ENCODE results near the gene RBL1. TPM values are rescaled to one million over a fixed set of nuclear protein-coding genes. Genes with fewer than 3 reads are reported as not detected.
"Not testable (repeated sequence)": the region's sequence is repeated elsewhere in the genome, so short reads cannot be mapped to it uniquely, and the experiment has no call there.

RBL1 gene
- 4.9 TPM for total RNA-seq
- long read RNA-seq, full-length matches to known transcripts = 1 of 1 reads
- long read RNA-seq, partial matches to known transcripts = 0 of 1 reads
- long read RNA-seq, other reads (novel, unspliced or antisense) = 0 of 1 reads

- peak; percentile 88 for DNase-seq
- intact Hi-C loops (cut with micrococcal nuclease) = no loop called here
- peak; percentile 95 for ATAC-seq
These were observed at the start of gene RBL1 for GRCh38 chr20:37095599-37096414. Gene RBL1 (minus strand): TSS chr20:37095997. CDS start chr20:37095928, 69 bp downstream.

DNA sequence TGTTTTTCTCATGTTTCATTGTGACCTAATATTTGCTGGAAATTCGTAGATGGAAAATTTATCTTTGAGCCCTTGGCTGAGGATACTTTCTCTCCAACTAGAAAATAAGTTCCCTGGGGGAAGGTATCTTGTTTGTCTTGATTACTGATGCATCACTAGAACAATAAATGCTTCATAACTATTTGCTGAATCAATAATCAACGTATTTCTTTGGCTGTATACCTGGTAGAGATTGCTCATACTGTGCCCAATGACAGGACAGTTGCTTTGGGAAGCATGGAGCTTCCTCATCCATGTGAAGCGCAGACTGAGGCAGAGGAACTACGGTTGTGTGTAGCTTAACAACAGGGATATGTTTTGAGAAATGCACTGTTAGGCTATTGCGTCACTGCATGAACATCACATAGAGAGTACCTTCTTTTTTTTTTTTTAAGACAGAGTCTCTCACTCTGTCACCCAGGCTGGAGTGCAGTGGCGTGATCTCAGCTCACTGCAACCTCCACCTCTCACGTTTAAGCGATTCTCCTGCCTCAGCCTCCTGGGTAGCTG, 49.1 kb upstream of the RBL1 start:
- ATAC-seq = no peak
- DNase-seq = no peak
- intact Hi-C loops (cut with micrococcal nuclease) = no loop called here

GRCh38 chr20:37142708-37143107, 46.9 kb upstream of the RBL1 start:
- DNase-seq (no peak), ATAC-seq (no peak)
- intact Hi-C loops (cut with micrococcal nuclease) = no loop called here

DNA sequence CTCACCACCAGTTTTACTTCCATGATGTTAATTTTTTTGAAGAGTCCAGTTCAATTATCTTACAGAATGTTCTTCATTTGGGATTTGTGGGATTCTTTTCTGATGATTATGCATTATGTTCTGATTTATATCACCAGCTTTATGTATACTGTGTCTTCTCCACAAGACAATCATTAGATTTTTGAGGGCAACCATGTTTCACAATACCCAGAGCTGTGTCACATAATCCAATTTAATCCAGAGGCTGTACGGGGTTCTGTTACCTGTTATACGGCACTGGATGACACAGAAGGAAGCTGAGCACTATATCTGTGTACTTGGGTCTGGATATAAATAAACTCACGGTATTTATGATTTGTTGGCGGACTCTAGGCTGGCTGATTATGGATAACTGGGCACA, 41.8 kb upstream of the RBL1 start:
- peak; percentile 36 for ATAC-seq
- intact Hi-C loops (cut with micrococcal nuclease) = no loop called here

DNA sequence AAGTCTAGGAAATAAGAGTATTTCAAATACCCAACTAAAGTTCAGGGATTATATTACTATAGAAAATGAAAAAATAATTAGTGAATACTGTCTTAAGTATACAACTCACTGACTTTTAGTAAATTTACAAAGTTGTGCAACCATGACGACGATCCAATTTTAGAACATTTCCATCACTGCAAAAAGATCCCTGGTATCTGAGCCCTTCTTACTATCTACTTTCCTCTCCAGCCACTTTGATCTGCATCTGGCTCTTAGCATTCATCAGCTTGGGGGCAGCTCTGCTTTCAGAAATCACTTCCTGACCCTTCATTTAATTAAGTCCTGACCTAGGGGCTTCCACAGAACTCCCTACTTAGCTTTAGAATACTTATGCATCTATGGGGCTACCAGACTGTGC, 38.2 kb upstream of the RBL1 start:
- intact Hi-C loops (cut with micrococcal nuclease) = no loop called here
- ATAC-seq (peak; percentile 52), DNase-seq (no peak)

More for the DNA sequence above, 41.8 kb upstream of the RBL1 start:
- DNase-seq = no peak

- no peak for DNase-seq
- intact Hi-C loops (cut with micrococcal nuclease) = no loop called here
- no peak for ATAC-seq
These were observed 35.7 kb upstream of the RBL1 start for GRCh38 chr20:37131486-37131885.

DNA sequence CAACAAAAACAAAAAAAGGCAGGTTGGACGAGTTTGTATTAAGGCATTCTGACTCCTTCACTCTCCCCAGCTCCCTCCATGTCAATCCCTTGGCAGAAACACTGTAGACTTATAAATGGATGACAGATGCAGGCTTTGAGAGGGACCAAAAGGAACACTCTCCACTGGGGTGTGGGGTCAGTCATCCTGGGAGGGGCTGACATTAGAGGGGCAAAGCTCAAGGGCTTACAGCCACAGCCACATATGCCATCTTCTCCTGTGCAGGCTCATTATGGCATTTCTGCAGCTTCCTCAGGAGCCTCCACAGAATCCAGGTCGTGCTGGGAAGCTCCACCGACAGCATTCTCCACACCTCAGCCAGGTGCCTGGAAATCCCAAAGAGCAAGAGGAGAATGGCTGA, 33.0 kb upstream of the RBL1 start:
- intact Hi-C loops (cut with micrococcal nuclease) = no loop called here
- DNase-seq = no peak
- ATAC-seq = no peak

DNA sequence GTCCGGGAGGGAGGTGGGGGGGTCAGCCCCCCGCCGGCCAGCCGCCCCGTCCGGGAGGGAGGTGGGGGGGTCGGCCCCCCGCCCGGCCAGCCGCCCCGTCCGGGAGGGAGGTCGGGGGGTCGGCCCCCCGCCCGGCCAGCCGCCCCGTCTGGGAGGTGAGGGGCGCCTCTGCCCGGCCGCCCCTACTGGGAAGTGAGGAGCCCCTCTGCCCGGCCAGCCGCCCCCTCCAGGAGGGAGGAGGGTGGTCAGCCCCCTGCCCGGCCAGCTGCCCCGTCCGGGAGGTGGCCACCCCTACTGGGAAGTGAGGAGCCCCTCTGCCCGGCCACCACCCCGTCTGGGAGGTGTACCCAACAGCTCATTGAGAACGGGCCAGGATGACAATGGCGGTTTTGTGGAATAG, 30.5 kb upstream of the RBL1 start:
- DNase-seq; intact Hi-C loops (cut with micrococcal nuclease); ATAC-seq: not testable (repeated sequence)

GRCh38 chr20:37123441-37123840, 27.6 kb upstream of the RBL1 start:
- DNase-seq = no peak
- ATAC-seq = no peak
- intact Hi-C loops (cut with micrococcal nuclease) = no loop called here

DNA sequence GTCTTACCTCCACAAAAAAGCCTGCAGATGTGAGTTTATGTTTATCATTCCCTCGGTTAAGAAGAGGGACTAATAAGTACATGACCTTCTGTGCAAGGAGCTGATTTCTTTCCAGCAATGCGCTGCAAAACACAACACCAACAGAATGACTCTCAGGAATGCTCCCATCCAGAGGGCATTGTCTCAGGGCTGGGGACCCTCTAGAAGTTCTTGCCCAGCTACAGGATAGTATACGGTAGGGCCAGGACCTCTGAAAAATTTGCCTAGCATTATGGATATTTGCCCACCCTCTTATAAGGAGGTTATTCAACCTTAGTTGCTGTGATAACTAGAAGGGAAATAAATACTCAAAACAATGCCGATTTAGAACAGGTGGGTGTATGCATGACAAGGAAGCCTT, 24.7 kb upstream of the RBL1 start:
- intact Hi-C loops (cut with micrococcal nuclease) = no loop called here
- no peak for DNase-seq
- no peak for ATAC-seq

DNA sequence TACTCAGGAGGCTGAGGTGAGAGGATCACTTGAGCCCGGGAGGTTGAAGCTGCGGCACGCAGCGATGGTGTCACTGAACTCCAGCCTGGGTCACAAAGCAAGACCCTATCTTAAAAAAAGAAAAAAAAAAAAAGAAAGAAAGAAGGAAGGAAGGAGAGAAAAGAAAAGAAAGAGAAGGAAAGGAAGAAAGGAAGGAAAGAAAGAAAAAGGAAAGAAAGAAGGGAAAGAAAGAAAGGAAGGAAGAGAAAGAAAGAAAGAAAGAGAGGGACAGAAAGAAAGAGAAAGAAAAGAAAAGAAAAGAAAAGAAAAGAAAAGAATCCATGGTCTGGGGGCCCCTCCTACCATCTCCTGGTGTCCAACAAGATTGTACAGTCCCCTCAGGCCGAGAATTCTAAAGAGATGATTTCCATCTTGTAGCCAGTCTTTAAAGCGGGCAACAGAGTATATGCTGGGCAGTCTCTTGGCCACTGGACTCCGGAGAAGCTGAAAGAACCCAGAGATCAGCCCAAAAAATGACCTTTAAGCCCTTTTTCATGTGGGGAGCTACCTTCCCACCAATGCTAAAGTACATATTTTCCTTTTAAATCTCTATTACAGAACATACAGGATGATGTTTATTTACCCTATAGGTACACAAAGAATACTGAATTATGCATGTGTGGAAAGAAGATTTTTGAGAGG, 23.7 kb upstream of the RBL1 start:
- ATAC-seq (no peak), DNase-seq (no peak)
- intact Hi-C loops (cut with micrococcal nuclease) = no loop called here

GRCh38 chr20:37114012-37114411, 18.2 kb upstream of the RBL1 start:
- intact Hi-C loops (cut with micrococcal nuclease) = no loop called here
- DNase-seq = no peak
- ATAC-seq = no peak

DNA sequence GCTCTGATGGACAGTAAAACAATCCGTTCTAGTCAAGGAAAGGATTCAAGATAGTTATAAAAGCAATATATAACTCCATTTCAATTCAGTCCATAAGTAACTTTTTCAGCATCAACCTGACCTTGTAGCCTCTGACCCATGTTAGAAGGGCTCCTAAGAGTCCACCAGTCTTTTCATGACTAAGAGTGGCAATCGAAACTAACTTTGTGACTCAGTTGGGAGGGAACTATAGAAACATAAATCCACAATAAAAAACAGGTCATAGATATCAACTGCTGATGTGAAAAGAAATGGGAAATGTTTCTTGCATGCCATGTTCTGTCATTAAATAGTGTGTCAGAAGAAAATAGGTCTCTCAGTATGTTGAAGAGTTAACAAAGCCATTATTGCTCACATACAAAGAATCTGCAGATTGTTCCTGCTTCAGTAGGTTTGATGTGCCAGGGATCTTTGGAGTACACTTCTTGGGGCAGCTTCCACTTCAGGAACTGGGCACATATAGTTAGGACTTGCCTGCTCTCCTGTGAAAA, 16.2 kb upstream of the RBL1 start:
- no peak for DNase-seq
- intact Hi-C loops (cut with micrococcal nuclease) = no loop called here
- ATAC-seq = no peak

DNA sequence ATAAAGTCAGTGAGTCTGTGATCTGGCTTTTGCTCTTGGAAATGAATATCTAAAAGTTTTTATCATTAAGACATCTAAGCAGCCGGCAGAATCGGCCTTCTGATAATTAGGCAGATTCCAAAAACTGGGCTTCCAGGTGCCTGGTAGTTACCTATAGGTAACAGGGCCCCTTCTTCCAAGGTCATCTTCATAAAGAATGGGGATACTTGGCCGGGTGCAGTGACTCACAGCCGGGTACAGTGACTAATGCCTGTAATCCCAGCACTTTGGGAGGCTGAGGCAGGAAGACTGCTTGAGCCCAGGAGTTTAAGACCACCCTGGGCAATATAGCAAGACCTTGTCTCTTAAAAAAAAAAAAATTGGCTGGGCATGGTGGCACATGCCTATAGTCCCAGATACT, 12.9 kb upstream of the RBL1 start:
- intact Hi-C loops (cut with micrococcal nuclease) = no loop called here
- ATAC-seq = no peak

GRCh38 chr20:37102571-37102970, 6.8 kb upstream of the RBL1 start:
- ATAC-seq = no peak
- no peak for DNase-seq
- intact Hi-C loops (cut with micrococcal nuclease) = no loop called here

More for the DNA sequence above, 12.9 kb upstream of the RBL1 start:
- DNase-seq = no peak

DNA sequence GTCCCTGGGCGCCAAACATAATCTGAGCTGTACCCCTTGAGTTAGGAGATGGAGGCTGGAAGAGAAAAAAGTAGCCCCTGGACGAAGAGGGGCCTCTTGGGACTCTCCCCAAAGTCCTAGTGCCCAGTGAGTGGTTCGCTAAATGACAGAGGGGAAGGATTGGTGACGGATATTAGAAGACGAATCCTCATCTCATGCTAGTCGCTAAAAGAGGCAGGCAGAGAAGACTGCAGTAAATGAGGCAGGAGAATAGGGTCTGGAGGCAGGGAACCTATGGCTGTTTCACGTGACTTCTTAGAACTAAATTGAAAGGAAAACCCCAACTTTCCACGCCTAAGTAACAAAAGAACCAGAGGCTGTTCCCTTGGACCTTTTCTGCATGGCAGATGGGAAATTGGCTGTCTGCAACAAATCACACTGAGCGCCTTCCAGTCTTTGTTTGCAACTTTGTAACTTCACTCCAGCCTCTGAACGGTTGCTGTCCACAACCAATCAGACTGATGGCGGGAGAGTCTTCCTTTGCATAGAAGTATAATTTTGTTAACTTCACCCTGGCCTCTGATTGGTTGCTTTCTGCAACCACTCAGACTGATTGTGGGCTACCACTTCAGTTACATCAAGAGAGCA, 731 bp upstream of the RBL1 start:
- ATAC-seq (no peak), DNase-seq (no peak)
- intact Hi-C loops (cut with micrococcal nuclease) = no loop called here

GRCh38 chr20:37095108-37095598, 644 bp downstream of the RBL1 start:
- ATAC-seq (peak; percentile 35), DNase-seq (no peak)
- intact Hi-C loops (cut with micrococcal nuclease) = no loop called here

DNA sequence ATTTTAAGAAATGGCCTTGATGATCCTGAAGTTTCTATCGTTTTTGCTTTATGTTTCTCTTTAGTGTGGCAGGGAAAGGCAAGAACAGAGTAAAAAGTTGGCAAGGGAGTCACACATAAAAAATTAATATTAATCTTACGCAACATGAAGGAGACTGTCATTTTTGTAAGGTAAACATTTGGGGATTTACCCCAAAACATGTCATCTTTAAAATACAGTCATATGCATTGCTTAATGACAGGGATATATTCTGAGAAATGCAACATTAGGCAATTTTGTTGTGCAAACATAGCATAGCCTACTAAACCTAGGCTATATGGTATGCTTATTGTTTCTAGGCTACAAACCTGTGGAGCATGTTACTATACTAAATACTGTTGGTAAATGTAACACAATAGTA, 5.4 kb downstream of the RBL1 start:
- DNase-seq (no peak), ATAC-seq (no peak)
- intact Hi-C loops (cut with micrococcal nuclease) = no loop called here

DNA sequence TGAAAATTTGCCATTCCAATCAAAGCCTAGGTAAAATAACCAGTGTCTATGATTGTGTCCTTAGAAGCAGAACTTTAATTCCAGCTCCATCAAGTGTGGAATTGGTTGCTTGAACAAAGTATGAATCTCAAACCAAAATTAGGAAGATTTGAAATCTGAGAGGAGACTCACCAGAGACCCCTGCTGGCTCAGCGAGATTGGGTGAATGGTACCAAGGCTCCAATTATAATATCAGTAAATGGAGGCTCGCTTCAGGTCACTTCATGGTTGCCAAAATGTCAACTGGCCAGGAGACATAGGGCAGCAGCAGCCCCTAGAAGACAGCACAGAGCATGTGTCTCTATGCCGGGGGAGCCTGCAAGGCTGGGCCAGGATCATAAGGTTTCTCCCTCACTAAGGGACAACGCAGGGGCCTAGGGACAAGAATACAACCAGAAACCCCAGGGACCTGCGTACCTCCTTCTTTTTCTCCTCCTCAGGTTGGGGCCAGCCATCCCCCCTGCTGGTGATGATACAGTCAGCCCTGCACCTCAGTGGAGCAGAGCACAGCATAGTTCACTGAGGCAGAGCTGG, 14.0 kb downstream of the RBL1 start:
- intact Hi-C loops (cut with micrococcal nuclease) = no loop called here
- ATAC-seq (no peak), DNase-seq (no peak)

Measured in left ventricle myocardium superior (tissue), 1 donor.